ENCODE measurements around the gene PARPBP.
"Not testable (repeated sequence)": the region's sequence is repeated elsewhere in the genome, so short reads cannot be mapped to it uniquely, and the experiment has no call there.

The PARPBP gene

GRCh38 chr12:102120886-102121285 lies 903 bp downstream of the PARPBP start:
- DNase-seq (ENCODE audit: low read depth in 2 of 2) = peak; percentile 27 to 36
- peak overlapping the region in 1 of 2 donors; percentile 71 for H3K4me3 ChIP-seq (replicated peaks in 1 of 2; ENCODE audit: low read depth in 2 of 2, low read length in 2 of 2)
- no peak for TF ChIP-seq CTCF (IDR thresholded peaks at IDR 0.05; ENCODE audit: low read depth, low read length)

GRCh38 chr12:102121328-102121727 lies 1.3 kb downstream of the PARPBP start:
- not testable (repeated sequence) for H3K4me3 ChIP-seq (replicated peaks in 1 of 2; ENCODE audit: low read depth in 2 of 2, low read length in 2 of 2); DNase-seq (ENCODE audit: low read depth in 2 of 2)

- DNase-seq (ENCODE audit: low read depth in 2 of 2); H3K4me3 ChIP-seq (replicated peaks in 1 of 2; ENCODE audit: low read depth in 2 of 2, low read length in 2 of 2): not testable (repeated sequence)
Measured at GRCh38 chr12:102130720-102131119, 10.7 kb downstream of the PARPBP start.

GRCh38 chr12:102131442-102131841 lies 11.5 kb downstream of the PARPBP start:
- not testable (repeated sequence) for DNase-seq (ENCODE audit: low read depth in 2 of 2); H3K4me3 ChIP-seq (replicated peaks in 1 of 2; ENCODE audit: low read depth in 2 of 2, low read length in 2 of 2)

- H3K4me3 ChIP-seq (replicated peaks in 1 of 2; ENCODE audit: low read depth in 2 of 2, low read length in 2 of 2); DNase-seq (ENCODE audit: low read depth in 2 of 2): not testable (repeated sequence)
Measured at GRCh38 chr12:102137619-102138018, 17.6 kb downstream of the PARPBP start.

- not testable (repeated sequence) for DNase-seq (ENCODE audit: low read depth in 2 of 2); H3K4me3 ChIP-seq (replicated peaks in 1 of 2; ENCODE audit: low read depth in 2 of 2, low read length in 2 of 2)
Measured at GRCh38 chr12:102142866-102143373, 22.9 kb downstream of the PARPBP start.

GRCh38 chr12:102144221-102144620 lies 24.2 kb downstream of the PARPBP start:
- no peak overlapping the region for H3K4me3 ChIP-seq (replicated peaks in 1 of 2; ENCODE audit: low read depth in 2 of 2, low read length in 2 of 2)
- DNase-seq (ENCODE audit: low read depth in 2 of 2) = no peak
- no peak for TF ChIP-seq CTCF (IDR thresholded peaks at IDR 0.05; ENCODE audit: low read depth, low read length)

GRCh38 chr12:102147062-102147587 lies 27.1 kb downstream of the PARPBP start:
- not testable (repeated sequence) for H3K4me3 ChIP-seq (replicated peaks in 1 of 2; ENCODE audit: low read depth in 2 of 2, low read length in 2 of 2); DNase-seq (ENCODE audit: low read depth in 2 of 2)

GRCh38 chr12:102155206-102155605 lies 35.2 kb downstream of the PARPBP start:
- H3K4me3 ChIP-seq (replicated peaks in 1 of 2; ENCODE audit: low read depth in 2 of 2, low read length in 2 of 2); DNase-seq (ENCODE audit: low read depth in 2 of 2): not testable (repeated sequence)

GRCh38 chr12:102163383-102163782 lies 43.4 kb downstream of the PARPBP start:
- no peak overlapping the region for H3K4me3 ChIP-seq (replicated peaks in 1 of 2; ENCODE audit: low read depth in 2 of 2, low read length in 2 of 2)
- TF ChIP-seq CTCF (IDR thresholded peaks at IDR 0.05; ENCODE audit: low read depth, low read length) = no peak
- no peak for DNase-seq (ENCODE audit: low read depth in 2 of 2)
